Kidney capillary endothelial cell (primary cell): ENCODE measurements around the gene CNST.
"Not testable (repeated sequence)": the region's sequence is repeated elsewhere in the genome, so short reads cannot be mapped to it uniquely, and the experiment has no call there.

ENCODE experiments used
- DNase-seq: peaks from one replicate; pipeline ENCODE4 v3.0.0-alpha.2; 2018; ENCODE audit warnings: low spot score

The CNST gene

DNA sequence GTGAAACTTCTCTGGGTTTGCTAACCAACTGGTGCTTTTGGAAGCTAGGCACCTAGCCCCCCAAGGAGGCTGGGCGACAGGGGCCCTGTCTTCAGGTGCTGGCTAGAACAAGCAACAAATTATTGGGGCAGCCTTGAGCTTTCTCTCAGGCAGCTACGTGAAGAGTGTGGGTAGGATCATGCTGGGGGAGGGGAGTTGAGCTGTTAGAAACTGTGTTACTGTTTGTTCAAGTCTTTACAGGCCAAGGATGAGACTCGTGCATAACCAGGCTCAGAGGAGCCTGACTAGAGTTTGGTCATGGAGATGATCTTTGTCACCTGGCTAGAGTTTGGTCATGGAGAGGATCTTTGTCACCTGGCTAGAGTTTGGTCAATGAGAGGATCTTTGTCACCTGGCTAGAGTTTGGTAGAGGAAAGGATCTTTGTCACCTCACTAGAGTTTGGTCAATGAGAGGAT lies 145.3 kb downstream of the CNST start:
- DNase-seq = no peak

DNA sequence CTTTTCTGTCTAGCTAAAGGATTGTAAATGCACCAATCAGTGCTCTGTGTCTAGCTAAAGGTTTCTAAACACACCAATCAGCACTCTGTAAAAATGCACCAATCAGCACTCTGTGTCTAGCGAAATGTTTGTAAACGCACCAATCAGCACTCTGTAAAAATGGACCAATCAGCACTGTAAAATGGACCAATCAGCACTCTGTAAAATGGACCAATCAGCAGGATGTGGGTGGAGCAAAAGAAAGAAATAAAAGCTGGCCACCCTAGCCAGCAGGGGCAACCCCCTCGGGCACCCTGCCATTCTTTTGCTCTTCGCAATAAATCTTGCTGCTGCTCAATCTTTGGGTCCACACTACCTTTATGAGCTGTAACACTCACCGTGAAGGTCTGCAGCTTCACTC lies 146.2 kb downstream of the CNST start:
- not testable (repeated sequence) for DNase-seq
